GM19452 (cell line): ENCODE data around the gene DTX3.
"Not testable (repeated sequence)": the region's sequence is repeated elsewhere in the genome, so short reads cannot be mapped to it uniquely, and the experiment has no call there.

Experiments
- ATAC-seq: cut with Tn5 transposase; IDR thresholded peaks from one replicate; pipeline ENCODE4 v1.9.1; 2021; ENCODE audit not compliant: unreplicated experiment

The DTX3 gene

DNA sequence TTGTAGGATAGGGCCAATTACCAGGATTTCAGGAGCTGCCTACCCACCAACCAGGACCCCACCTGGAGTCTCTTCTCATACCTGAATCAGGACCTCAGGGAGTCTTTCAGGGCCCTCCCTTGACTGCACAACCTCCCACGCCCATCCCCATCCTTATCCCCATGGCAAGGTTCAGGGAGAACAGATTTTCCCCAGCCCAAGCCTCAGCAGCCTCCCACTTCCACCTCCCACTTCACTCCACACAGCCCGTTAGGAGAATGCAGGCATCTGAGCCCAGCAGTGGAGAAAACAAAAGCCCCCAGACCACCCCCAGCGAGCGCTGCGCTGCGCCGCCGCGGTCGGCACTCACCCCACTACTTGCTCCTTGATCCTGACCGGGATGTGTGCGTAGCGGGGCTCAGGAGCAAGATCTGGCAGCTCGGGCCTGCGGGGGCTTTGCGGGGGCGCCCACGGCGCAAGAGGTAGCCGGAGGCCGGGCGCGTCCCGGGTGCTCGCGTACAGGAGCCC is 27.0 kb downstream of the DTX3 start:
- ATAC-seq, result no peak

GRCh38 chr12:57632073-57632957 is 27.7 kb downstream of the DTX3 start:
- peak; percentile 11 for ATAC-seq

DNA sequence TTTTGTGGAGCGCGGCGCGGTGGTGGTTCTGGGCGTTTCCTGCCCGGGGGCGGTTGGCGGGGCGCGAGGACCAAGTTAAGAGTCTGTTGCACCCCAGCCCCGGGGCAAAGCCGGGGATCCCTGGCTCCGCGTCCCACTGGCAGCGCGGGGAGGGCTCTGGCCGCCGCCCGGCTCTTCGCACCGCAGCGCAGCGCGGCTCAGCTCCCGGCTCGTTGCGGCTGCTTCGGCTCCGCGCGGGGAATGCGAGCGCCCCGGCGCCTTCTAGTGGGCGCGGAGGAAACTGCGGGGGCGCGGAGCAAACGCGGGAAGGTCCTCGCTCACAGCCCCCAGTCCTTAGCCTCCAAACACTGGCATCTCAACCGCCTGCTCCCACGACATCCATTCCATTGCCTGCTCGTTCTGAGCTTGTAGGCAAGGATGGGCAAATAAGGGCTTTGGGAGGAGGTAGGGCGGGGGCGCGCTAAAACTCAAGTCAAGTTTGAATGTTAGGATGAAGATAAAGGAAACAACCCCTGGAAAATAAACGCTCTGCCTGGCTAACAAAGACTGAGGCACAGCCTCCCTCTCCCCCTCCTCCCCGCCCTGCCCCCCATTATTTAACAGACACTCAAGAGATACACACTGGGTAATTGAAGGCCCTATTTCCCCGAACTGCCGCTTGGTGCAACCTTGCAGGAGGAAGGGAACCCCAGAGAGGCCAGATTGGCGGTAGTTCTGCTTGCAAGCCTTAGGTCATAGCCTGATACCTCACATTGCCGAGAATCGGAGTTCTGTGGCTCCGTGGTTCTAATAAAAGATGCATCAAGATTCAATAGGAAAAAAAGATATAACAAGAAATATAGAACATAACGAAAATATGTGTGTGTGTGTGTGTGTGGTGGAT is 28.6 kb downstream of the DTX3 start, which contains the start of gene B4GALNT1:
TSS of gene B4GALNT1 (minus strand) at position 244 of the 883 bp plus-strand sequence. CDS start 1,069 bp downstream, outside the sequence.
- peak; percentile 83 for ATAC-seq

DNA sequence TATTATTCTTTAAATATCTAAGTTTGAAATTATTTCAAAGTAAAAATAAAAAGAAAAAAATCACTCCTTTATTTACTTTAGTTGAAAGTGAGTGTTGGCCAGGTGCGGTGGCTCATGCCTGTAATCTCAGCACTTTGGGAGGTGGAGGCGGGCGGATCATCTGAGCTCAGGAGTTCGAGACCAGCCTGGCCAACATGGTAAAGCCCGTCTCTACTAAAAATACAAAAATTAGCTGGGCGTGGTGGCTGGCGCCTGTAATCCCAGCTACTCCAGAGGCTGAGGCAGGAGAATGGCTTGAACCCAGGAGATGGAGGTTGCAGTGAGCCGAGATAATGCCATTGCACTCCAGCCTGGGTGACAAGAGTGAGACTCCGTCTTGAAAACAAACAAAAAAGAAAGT is 32.1 kb downstream of the DTX3 start:
- not testable (repeated sequence) for ATAC-seq

DNA sequence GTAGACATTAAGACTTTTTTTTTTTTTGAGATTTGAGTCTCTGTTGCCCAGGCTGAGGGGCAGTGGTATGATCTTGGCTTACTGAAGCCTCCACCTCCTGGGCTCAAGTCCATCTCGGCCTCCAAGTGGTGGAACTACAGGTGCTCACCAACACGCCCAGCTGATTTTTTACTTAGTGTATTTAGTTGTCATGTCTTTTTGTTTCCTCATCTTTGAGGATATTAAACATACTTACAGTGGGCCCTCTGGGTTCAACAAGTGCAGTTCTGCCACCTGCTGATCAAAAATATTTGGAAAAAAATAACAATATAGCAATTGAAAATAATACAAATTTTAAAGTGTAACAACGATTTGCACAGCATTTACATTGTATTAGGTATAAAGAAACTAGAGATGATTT is 32.7 kb downstream of the DTX3 start:
- ATAC-seq, result no peak

- no peak for ATAC-seq
Measured at GRCh38 chr12:57638096-57638495, 33.5 kb downstream of the DTX3 start.

- no peak for ATAC-seq
Measured at GRCh38 chr12:57640175-57641042, 35.8 kb downstream of the DTX3 start.

DNA sequence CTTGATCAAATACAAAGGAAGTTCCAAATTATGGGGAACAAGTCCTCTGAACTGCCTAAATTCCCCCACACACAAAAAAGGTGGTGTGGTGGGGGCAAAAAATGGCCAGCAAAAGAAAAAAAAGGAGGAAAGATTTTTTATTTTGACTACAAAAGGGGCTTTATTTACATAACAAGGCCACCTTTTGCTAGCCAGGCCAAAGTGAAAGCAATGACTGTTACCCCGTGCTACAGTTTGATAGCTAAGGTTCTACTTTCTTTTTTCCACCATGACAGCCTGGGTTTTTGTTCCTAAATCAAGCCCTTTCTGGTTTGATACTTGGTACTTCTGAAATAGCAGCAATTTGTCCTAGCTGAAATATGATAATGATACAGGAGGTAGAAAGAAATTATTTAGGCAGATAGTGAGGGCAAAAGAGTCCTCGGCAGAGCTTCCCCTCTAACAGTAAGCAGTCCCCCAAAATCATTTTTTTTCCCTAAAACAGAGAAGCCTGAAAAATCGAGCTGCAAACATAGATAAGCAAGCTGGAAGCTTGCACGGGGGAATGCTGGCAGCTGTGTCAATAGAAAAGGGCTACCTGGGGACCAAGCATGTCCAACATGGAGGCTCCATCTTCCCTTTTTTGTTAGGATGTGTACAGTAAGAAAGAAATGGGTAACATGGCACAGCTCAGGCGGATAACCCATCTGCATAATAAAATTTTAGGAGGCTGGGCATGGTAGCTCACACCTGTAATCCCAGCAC is 37.2 kb downstream of the DTX3 start:
- no peak for ATAC-seq

- ATAC-seq, result not testable (repeated sequence)
Measured at GRCh38 chr12:57645990-57646658, 41.5 kb downstream of the DTX3 start.

GRCh38 chr12:57646659-57647049 is 42.0 kb downstream of the DTX3 start:
- not testable (repeated sequence) for ATAC-seq

DNA sequence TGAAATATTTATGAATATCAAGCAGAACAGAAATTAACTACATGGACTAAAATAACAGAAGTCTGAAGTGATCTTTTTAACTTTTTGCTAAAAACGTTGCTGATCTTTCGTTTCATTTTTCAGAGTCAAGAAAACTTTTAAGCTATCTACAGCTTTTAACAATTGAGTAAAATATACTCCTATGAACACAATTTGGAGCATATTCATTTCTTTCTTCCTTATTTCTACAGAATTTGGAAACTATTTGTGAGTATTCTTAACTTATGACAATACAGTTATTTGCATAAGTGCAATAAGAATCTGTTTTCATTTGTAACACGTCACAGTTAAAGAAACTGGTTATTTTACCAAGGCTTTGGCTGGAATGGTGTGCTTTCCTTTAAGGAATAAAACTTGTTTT is 49.4 kb downstream of the DTX3 start:
- no peak for ATAC-seq

GRCh38 chr12:57655541-57656240 is 51.1 kb downstream of the DTX3 start:
- ATAC-seq, result no peak

- ATAC-seq, result not testable (repeated sequence)
Measured at GRCh38 chr12:57656408-57656807, 51.8 kb downstream of the DTX3 start.

GRCh38 chr12:57657744-57658143 is 53.1 kb downstream of the DTX3 start:
- no peak for ATAC-seq

DNA sequence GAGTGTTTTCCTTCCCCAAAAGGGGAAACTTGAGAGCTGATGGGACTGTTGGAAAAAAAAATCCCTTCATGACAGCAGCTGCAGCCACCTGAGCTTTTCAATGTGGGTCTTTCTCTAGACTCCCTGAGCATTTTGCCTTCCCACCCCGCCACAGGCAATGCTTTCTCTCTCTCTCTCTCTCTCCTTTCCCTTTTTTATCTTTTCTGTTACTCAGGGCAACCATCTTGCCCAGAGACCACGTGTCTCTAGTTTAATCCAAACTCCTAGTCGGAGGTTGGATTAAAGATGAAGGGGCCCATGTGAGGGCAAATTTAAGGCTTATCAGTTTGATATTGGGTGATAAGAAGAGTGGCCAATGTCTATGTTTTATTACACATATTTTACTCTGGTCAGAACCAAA is 54.3 kb downstream of the DTX3 start:
- ATAC-seq, result no peak
